SH-SY5Y (cell line): ENCODE results near the gene MYO1E.

Experiments used
- GATA2 ChIP-seq: IDR thresholded peaks from 2 replicates; pipeline ENCODE4 v1.6.1; 2011; ENCODE audit warnings: mild to moderate bottlenecking, low read depth, low read length
- GATA3 ChIP-seq: IDR thresholded peaks from 2 replicates; pipeline ENCODE4 v1.6.1; 2011; ENCODE audit warnings: low read depth, mild to moderate bottlenecking, low read length, moderate library complexity

DNA sequence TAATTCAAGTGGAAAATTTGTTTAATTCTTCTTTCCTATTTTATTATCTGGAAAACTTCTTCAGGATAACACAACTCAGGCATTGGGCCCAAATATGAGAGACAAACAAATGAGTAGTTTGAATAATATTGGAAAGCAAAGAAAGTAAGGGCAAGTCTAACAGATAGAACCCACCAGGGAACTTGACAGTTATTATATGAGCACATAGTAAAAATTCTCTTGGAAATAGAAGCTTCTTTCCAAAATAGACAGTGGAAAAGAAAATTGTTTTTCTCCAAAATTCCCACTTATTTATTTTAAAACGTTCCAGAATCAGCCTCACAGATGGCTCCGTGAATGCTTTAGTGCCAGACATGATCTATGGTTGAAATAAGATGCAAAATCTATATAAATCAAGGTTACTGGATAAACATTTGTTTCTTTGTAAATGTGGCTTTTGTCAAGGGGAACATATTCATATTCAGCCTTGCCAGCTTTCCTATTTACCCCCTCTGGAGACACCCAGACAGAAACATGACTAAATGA lies 142.1 kb downstream of the MYO1E start:
- TF ChIP-seq GATA3 (no peak), GATA2 (no peak)
